Renal cortical epithelial cell (primary cell): Measurements from ENCODE around the gene ATE1. TPM values are rescaled to one million over a fixed set of nuclear protein-coding genes. Genes with fewer than 3 reads are reported as not detected.
"Not testable (repeated sequence)": the region's sequence is repeated elsewhere in the genome, so short reads cannot be mapped to it uniquely, and the experiment has no call there.

Source experiments
- DNase-seq: peaks from one replicate; pipeline ENCODE4 v3.0.0-alpha.2; 2011; ENCODE audit warnings: low read depth
- total RNA-seq: library from RNA; depleted of rRNA; stranded (reverse); fragments of >200 nt; gene quantifications from 2 replicates; pipeline ENCODE4 v1.2.3, GENCODE V29; 2014

The ATE1 gene
- total RNA-seq, 1 donor from 2014 or later: 46.2 TPM

DNA sequence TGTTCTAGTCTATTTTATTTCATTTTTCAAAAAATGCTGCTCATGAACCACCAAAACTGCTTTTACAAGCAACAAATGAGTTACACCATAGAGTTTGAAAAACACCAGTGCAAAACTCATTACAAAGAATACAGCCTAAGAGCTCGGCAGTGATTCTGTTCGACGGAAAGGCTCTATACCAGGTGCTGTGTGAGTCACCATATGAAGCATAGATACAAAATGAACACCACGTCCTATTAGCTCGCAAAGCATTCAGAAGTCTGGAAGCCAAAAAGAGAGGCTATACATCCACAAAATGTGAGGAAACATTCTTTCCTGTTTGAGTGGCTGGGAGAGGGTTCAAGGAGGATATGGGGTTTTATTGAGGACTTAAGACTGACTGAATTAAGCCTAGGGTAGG, 136.1 kb downstream of the ATE1 start:
- DNase-seq: no peak

DNA sequence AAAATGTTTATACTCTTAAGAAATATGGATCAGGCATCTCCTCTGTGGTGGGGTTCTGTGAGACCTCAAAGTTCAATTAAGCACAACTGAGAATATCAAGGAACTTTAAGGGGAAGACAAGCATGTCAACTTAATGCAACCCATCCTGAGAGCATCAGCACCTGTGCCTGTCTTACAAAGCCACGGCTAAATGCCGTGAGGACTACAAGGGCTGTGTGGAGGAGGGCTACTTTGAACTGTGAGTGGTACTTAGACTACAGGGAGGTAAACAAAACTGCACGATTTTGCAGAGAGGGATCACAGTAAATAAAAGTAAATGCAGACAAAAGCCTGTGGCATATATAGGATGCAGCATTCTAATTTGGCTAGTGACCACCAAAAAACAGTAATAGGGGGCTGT, 139.1 kb downstream of the ATE1 start:
- no peak for DNase-seq

DNA sequence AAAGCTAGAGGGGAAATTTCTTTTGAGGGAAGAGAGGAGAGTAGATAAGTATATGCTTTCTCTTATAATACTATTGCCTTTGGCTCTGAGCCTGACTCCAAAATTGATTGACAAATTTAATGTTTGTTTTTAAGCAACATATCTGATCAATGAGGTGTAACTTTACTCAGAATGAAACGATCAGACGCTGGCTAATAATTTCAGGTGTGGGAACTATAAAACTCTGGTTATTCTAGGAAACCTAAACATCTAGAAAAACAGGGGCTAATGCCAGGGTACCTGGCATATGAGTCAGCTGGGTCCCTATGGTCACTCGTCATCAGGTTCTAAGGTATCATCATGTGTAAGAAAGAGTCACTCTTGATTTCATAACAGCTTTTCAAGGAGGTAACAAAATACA, 139.7 kb downstream of the ATE1 start:
- peak; percentile 89 for DNase-seq

DNA sequence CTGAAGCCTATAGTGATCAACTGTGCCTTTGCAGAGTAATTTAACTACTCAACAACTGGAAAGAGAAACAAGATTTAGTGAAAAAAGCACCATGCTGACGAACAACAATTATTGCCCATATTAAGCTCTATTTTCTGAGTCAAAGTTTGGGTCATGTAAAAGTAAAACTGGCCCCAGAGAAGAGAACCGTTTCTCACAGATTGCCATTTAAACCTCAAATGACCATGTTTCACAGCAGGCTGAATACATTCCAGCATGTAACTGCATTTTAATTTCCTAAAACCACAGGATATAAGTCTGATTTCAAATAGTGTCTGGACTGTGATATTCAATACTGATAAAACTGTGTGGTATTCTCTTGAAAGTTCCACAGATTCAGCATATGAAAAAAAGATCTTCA, 140.7 kb downstream of the ATE1 start:
- peak; percentile 48 for DNase-seq

DNA sequence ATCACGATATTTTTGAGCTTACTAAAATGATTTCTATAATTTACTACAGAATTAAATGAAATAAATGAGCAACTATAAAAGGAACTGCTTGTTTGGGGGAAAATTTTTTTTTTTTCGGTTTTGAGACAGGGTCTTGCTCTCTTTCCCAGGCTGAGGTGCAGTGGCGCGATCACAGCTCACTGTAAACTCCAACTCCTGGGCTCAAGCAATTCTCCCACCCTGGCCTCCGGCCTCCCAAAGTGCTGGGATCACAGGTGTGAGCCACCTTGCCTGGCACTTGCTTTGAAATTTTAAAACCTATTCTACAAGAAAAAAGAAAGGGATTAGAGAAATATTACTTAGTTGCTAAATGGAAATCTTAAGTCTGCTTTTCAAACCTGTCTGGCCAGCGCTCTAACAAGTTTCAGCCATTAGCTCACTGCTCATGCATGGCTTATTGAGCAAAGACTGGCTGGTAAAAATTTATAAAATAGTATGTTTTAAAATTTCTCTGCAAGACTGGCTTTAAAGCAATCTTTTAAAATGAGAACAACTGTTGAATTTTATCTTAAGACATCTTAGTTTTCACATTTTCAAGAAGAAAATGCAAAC, 144.0 kb downstream of the ATE1 start:
- no peak for DNase-seq

DNA sequence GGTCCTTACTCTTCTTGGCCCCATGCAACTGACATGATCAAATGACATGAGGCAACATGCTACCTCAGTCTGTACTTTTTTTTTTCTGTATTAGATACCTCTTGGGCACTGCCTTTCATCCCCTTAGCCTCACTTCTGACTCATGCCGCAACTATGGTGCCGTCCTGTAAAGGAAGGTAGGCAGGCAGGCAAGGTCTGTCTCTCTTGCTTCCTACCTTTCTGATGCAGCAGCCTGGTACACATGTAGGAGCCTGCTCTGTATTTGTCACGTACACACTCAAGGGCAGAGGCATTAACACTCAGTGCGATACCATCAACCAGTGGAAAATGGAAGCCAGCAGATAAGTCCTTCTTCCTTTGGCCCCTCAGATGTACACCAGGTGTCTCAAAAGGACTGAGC, 146.7 kb downstream of the ATE1 start:
- no peak for DNase-seq

DNA sequence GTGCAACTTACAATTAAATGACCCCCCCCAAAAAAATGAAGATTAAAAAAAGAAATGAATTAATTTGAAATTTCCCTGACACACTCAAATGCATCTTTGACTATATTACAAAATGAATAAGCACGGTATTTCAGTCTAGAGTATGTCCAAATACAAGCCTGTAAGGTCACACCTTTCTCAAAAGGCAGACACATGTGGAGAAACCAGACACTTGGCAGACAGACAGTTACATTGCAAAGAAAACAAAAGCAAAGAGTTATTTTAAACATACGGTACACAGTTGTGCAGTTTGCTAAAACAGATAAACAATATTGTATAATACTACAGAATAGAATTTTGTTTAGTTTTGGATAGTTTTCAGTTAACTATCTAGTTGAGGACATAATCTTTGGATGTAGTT, 153.0 kb downstream of the ATE1 start:
- DNase-seq: no peak

DNA sequence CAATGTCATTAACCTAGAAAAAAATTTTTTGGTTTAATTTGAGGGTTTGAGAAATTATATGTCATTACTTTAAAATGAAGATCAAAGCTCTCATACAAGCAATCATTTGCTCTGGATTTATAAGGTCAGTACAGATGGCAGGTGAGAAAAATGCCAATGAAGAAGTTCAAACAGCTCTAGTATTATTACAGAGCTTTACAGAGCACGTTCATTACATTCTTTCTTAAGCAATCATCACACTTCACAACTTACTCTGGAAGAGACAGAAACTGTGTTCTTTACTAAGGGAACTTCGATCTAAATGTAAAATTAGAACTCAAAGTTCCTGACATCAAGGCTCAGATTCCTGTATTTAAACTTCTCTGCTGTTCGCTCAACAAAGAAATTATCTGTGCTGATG, 153.4 kb downstream of the ATE1 start:
- DNase-seq: peak; percentile 78

DNA sequence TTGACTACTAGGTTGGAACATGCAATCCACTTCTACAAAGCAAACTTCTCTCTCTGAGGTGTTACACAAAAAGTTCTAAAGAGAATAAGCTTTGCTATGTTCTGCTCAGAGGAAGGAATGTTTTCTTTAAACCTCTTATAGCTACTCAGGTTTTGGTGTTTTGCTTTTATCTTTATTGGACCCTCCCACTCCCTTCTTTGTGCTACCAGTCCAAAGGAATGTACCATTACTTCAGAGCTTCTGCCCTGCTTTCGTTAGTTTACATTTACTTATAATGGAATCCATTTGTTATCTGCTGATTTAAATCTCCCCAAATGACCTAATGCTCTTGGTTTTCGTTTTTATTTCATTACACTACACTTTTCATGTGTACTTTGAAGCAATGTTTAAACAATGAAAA, 154.9 kb downstream of the ATE1 start:
- no peak for DNase-seq

DNA sequence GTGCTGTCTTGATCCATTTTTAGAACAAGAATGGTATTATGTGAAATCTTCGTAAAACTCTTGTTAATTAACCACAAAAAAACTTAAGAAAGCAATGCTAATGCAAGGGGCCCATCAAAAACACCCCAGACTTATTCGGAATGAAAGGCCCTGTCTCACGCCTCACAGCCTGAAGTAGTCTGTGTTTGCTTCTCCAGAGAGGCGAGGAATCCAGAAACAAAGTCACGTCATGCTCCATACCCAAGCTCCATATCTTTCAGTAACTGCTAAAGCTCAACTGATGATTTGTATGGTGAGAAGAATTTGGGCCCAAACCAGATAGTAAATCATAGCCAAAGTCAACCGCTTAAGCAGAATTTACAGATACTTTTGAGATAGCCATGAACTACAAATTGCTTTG, 155.4 kb downstream of the ATE1 start:
- DNase-seq: no peak

DNA sequence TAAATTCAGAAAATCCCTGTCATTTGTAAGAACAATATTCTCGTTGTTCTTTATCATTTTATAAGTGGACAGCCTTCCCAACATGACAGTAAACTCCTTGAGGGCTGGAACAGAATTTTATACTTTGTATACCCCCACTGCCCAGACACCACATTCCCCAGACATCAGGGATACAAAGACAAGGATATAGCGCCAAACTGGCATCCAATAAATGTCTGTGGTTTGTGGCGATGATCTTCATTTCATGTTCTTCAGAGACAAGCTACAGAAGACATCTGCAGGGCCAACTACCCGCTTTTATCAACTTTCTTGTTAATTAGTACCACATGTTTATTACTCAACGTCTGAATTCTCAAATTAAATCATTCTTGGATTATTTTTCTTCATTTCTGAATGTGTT, 155.9 kb downstream of the ATE1 start:
- DNase-seq: no peak

DNA sequence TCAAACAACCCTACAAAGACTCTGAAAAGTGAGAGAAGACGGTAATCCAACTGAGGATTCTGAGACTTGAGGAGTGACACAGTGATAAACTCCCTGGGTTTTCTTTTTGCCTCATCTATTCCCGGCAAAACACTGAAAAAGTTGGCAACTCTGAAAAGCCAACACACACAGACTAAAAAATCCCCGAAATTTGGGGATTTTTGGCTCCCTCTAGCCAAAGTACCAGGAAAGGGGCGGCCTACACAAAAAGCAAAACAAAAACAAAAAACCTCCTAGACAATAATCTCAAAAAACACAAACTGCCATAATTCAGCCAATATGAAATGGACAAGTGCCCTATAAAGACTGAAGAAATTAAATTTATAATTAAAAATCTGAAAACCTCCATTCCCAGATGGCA, 161.4 kb downstream of the ATE1 start:
- no peak for DNase-seq

DNA sequence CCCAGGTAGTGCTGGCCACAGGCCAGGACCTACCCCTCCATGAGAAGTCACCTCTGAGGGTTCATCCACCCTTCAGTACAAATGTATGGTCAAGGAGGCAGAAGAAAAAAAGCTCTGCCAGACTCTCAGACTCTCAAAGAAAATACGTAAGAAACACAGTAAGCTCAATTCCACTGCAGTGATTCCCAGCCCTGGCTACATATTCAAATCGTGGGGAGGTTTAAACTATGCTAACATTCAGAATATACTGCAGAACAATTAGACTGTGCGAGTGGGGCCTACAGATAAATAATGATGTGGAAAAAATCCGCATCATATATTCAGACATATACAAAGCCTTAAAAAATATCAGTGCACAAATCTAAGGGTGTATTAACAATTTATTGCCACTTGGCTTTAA, 162.6 kb downstream of the ATE1 start:
- DNase-seq: no peak

DNA sequence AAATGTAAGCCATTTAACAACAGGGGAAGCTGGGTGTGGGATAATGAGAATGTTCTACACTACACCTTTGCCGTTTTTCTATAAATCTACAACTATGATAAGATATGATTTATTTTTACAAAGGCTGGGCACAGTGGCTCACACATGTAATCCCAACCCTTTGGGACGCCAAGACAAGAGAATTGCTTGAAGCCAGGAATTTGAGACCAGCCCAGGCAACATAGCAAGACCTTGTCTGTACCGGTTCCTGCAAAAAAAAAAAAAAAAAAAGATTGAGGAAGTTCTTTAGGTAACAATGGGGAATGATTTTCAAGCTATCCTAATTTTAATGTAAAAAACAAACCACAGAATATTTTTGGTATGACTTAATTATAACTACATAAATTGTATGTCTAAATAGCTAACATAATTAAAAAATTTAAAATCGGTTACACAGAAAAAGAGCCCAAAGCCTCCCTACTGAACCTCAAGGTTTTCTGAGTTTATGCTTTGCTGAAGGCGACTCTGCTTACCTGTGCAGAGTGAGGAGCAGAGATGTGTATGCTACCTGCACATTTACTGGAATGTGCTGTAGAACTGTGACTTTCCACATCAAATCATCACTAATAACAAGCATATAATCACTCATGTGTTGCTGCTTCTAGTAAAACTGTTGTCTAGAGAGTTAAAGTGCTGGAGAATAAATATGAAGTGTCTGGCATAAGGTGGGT, 163.4 kb downstream of the ATE1 start:
- no peak for DNase-seq

DNA sequence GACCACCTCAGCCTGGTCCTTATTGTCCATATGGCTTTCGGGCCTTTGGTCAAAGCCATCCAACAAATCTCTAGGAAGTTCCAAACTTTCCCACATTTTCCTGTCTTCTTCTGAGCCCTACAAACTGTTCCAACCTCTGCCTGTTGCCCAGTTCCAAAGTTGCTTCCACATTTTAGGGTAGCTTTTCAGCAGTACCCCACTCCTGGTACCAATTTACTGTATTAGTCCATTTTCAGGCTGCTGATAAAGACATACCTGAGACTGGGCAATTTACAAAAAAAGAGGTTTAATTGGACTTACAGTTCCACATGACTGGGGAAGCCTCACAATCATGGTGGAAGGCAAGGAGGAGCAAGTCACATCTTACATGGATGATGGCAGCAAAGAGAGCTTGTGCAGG, 170.6 kb downstream of the ATE1 start:
- not testable (repeated sequence) for DNase-seq

DNA sequence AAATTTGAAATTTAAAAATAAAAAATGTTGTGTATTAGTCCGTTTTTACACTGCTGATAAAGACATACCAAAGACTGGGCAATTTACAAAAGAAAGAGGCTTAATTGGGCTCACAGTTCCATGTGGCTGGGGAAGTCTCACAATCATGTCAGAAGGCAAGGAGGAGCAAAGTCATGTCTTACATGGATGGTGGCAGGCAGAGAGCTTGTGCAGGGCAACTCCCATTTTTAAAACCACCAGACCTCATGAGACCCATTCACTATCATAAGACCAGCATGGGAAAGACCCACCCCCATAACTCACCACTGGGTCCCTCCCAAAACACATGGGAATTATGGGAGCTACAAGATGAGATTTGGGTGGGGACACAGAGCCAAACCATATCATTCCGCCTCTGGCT, 172.3 kb downstream of the ATE1 start:
- not testable (repeated sequence) for DNase-seq

DNA sequence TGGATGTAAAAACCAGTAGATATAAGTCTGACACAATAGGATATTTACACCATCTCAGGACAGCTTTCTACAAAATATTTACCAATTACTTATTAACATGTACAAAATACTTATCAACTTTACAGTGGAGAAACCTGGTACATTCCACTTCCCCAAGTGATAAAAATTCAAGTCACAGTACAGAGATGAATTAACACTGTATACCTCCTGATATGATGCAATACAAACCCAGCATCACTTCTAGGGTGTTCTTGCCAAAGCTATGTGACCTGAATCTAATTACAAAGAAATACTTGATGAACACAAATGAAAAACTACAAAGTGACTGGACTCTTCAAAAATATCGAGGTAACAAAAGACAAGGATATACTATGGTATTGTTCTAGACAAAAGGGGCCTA, 173.2 kb downstream of the ATE1 start:
- DNase-seq: peak; percentile 79

DNA sequence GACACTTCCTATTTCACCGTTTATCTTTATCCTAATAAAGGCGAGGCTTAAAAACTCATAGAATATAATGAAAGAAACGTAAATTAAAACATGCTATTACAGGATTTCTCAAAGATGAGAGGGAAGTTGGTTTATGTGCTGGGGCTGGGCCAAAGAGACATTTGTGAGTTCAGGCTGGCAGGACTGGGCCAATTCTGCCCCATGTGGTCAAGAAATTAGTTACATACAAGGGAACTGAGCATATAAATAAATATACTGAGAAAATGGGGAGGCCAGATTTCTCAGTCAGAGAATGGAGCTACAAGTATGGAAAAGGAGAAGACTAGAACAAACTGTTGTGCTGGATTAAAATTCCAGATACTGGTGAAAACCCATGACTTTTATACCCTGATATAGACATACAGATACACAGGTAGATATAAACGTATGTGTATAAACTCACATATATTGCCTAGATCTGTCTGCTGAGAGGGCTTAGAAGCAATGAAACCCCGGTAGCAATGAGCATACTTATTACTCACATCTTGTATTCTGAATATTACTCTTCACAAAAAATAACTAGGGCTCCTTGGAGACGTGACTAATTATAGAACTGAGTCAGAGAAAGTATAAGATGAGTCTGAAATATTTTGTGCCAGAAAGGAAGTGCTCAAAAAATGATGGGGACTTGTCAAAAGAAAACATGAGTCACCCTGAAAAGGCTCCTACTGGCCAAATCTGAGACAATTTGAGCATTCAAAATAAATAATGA, 173.9 kb downstream of the ATE1 start:
- DNase-seq: peak; percentile 43

DNA sequence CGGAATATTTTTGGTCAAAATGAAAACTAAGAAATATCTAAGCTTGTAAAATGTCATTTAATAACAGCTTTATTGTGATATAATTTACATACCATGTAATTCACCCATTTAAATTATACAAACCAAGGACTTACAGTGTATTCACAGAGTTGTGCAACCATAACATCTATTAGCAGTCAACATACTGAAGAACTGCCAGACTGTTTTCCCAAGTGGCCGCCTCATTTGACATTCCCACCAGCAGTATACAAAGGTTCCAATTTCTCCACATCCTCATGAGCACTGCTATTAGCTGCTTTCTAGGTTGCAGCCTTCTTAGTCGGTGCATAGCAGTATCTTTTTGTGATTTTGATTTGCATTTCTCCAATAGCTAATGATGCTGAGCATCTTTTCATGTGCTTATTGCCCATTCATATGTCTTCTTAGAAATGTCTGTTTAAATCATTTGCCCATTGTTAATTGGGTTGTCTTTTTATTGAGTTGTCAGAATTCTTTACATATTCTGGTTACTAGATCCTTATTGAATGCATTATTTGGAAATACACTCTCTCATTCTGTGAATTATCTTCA, 176.6 kb downstream of the ATE1 start:
- DNase-seq: no peak

DNA sequence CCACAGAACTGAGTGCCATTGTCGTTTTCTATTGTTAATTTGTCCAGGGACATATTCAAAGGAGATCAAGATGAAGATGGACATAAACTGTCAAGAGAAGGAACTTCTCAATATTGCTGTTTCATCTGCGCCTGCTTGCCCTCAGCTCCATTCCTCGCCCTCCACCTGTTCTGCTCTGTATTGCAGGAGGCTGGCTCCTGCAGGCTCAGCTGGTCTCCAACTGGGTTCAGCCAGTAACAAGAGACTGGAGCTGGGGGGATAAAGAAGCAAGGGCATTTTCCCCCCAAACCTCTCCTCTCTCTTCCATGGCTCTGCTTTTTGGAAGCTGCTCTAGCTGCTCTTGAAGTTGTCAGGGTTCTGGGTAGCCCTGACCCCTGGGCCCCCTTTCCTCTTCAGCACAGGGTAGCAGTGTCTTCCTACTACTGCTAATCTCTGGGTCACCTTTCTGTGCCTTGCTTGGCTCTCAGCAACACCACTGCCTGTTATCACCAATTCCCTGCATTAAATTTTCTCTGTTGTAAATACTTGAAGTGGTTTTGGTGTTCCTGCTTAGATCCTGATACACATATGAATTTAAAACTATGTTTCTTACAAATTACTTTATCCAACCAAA, 180.6 kb downstream of the ATE1 start:
- DNase-seq: no peak

DNA sequence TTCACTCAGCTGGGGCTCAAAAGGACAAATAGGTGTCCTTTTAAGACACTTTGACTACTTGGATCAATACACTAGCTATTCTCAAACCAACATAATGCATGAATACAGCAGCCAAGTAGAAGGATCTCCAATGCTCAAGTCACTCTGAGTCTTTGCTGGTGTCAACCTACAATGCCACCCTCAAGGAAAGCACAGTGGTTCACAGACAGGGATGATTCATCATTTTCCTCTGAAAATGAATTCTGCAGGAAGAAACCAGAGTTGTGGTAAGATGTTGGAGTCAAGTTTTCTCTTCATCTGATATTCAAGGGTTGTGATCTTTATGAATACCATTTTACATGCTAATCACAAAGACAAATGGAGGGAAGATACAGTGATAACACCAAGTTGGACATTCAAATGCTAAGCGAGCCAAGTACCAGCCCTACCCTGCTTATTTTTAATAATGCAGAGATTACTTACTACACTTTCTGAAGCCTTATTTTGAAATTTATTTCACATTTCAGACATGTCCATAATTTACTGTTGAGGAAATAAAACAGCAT, 186.5 kb downstream of the ATE1 start:
- no peak for DNase-seq

DNA sequence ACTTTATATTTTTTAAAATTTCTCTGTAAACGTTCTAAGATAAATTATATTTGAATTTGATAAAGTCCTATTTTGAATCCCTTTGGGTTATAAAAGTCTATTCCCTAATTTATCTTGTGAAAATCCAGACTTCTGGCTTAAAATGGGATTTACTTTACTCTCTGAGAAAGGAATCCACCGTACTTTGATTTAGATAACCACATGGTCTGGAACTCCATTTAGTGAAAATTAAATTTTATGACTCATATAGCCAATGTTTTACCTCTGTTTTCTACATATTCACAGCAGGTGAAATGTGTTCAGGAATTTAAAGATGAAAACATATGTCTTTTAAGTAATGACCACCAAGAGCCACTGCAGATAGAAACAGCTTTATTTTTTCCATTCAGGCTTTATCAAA, 187.8 kb downstream of the ATE1 start:
- no peak for DNase-seq
